Transverse colon (tissue), 3 donors: ENCODE measurements around the gene VEPH1.

Source experiments
- CTCF ChIP-seq, 5 experiments: fragments of 200-600 bp in 3 of 5; fragments of 450-650 bp in 2 of 5; sonication (generic) in 3 of 5; IDR thresholded peaks; 1 replicate in 2 of 5; 2 replicates in 3 of 5; pipeline ENCODE4 v1.5.1; 2016 to 2017; ENCODE audit warnings: antibody characterized with exemption in 5 of 5, inconsistent platforms in 3 of 5, mild to moderate bottlenecking in 2 of 5, moderate library complexity in 1 of 5
- EP300 ChIP-seq: sonication (generic); formaldehyde crosslinking; IDR thresholded peaks from one replicate; pipeline ENCODE4 v1.6.1; 2017; ENCODE audit warnings: antibody characterized with exemption, low read depth

- no peak for TF ChIP-seq CTCF (IDR thresholded peaks at IDR 0.05)
- TF ChIP-seq EP300: no peak
Measured at GRCh38 chr3:157515398-157515797, 12.2 kb upstream of the VEPH1 start.
